GM23338 (cell line): Measurements from ENCODE around the gene LDLRAD3. TPM values are rescaled to one million over a fixed set of nuclear protein-coding genes. Genes with fewer than 3 reads are reported as not detected.

Experiments used
- CREB1 ChIP-seq: fragments of 250-450 bp; sonication (Bioruptor Pico); IDR thresholded peaks from 2 replicates; pipeline ENCODE4 v1.5.0; 2020; ENCODE audit warnings: low read depth, mild to moderate bottlenecking, moderate library complexity
- EZH2 ChIP-seq: fragments of 200-600 bp; sonication (generic); IDR thresholded peaks from one replicate; pipeline ENCODE4 v1.8.0; 2017; ENCODE audit warnings: antibody characterized with exemption, mild to moderate bottlenecking, low read depth; ENCODE audit not compliant: unreplicated experiment
- EZH2phosphoT487 ChIP-seq: fragments of 200-600 bp; sonication (generic); IDR thresholded peaks from one replicate; pipeline ENCODE4 v1.8.1; 2018; ENCODE audit warnings: antibody characterized with exemption; ENCODE audit not compliant: unreplicated experiment
- JUNB ChIP-seq: IDR thresholded peaks from one replicate; pipeline ENCODE4 v1.6.1; 2016; ENCODE audit warnings: antibody characterized with exemption; ENCODE audit not compliant: unreplicated experiment
- NANOG ChIP-seq: IDR thresholded peaks from 2 replicates; pipeline ENCODE4 v1.6.1; 2016; ENCODE audit warnings: antibody characterized with exemption, borderline replicate concordance
- POLR2AphosphoS5 ChIP-seq: IDR thresholded peaks from 2 replicates; pipeline ENCODE4 v1.6.1; 2016; ENCODE audit warnings: antibody characterized with exemption, low read depth
- ZNF114 ChIP-seq: fragments of 250-450 bp; sonication (Bioruptor Pico); IDR thresholded peaks from 2 replicates; pipeline ENCODE4 v1.5.0; 2020; ENCODE audit warnings: mild to moderate bottlenecking, moderate library complexity
- ZNF331 ChIP-seq: fragments of 250-450 bp; sonication (Bioruptor Pico); IDR thresholded peaks from 2 replicates; pipeline ENCODE4 v1.5.0; 2020; ENCODE audit warnings: low read depth, mild to moderate bottlenecking, moderate library complexity
- polyA plus RNA-seq: library from polyadenylated mRNA; unstranded; fragments of >200 nt; fragmentation: Nextera tagmentation; extraction: Ambion mirVana; gene quantifications from 2 replicates; pipeline ENCODE4 v1.2.1, GENCODE V29; 2016
- total RNA-seq: library from RNA; depleted of rRNA; stranded (reverse); fragments of >200 nt; shearing (Covaris generic); gene quantifications from 2 replicates; pipeline ENCODE4 v1.2.3, GENCODE V29; 2014
- TF ChIP-seq, protein P1 (sequence below): fragments of 250-450 bp; sonication (Bioruptor Pico); IDR thresholded peaks from 2 replicates; pipeline ENCODE4 v1.5.0; 2020; ENCODE audit warnings: mild to moderate bottlenecking, moderate library complexity
- TF ChIP-seq, protein P2 (sequence below): IDR thresholded peaks from 2 replicates; pipeline ENCODE4 v1.6.1; 2016; ENCODE audit warnings: antibody characterized with exemption

The LDLRAD3 gene
- total and polyA plus RNA-seq, 2 experiments from 2014 or later, result 8.5 to 19.4 TPM

DNA sequence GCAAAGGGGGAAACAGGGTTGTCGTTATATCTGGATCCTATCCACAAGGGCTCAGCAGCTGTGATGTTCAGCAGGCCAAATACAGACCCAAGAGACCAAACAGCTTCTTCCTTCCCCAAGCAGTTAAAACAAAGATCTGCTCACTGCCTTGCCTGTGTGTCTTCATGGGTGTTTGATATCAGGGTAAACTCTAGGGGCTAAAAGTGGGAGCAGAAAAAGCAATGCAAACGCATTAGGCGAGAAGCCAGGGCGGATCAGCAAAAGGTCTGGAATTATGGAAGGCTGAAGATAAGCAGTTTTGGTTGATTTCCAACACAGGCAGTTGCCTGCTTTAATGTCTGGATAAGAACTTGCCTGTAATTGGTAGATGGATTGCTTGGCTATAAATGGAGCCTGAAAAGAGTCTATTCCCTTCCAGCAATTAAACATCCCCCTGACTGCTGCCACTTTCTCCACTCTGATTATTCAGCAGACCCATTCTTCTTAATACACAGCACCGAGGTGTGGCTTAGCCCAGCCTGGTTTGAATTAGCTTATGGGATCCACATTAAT is 219.1 kb downstream of the LDLRAD3 start (continued):
- TF ChIP-seq, protein P1, sequence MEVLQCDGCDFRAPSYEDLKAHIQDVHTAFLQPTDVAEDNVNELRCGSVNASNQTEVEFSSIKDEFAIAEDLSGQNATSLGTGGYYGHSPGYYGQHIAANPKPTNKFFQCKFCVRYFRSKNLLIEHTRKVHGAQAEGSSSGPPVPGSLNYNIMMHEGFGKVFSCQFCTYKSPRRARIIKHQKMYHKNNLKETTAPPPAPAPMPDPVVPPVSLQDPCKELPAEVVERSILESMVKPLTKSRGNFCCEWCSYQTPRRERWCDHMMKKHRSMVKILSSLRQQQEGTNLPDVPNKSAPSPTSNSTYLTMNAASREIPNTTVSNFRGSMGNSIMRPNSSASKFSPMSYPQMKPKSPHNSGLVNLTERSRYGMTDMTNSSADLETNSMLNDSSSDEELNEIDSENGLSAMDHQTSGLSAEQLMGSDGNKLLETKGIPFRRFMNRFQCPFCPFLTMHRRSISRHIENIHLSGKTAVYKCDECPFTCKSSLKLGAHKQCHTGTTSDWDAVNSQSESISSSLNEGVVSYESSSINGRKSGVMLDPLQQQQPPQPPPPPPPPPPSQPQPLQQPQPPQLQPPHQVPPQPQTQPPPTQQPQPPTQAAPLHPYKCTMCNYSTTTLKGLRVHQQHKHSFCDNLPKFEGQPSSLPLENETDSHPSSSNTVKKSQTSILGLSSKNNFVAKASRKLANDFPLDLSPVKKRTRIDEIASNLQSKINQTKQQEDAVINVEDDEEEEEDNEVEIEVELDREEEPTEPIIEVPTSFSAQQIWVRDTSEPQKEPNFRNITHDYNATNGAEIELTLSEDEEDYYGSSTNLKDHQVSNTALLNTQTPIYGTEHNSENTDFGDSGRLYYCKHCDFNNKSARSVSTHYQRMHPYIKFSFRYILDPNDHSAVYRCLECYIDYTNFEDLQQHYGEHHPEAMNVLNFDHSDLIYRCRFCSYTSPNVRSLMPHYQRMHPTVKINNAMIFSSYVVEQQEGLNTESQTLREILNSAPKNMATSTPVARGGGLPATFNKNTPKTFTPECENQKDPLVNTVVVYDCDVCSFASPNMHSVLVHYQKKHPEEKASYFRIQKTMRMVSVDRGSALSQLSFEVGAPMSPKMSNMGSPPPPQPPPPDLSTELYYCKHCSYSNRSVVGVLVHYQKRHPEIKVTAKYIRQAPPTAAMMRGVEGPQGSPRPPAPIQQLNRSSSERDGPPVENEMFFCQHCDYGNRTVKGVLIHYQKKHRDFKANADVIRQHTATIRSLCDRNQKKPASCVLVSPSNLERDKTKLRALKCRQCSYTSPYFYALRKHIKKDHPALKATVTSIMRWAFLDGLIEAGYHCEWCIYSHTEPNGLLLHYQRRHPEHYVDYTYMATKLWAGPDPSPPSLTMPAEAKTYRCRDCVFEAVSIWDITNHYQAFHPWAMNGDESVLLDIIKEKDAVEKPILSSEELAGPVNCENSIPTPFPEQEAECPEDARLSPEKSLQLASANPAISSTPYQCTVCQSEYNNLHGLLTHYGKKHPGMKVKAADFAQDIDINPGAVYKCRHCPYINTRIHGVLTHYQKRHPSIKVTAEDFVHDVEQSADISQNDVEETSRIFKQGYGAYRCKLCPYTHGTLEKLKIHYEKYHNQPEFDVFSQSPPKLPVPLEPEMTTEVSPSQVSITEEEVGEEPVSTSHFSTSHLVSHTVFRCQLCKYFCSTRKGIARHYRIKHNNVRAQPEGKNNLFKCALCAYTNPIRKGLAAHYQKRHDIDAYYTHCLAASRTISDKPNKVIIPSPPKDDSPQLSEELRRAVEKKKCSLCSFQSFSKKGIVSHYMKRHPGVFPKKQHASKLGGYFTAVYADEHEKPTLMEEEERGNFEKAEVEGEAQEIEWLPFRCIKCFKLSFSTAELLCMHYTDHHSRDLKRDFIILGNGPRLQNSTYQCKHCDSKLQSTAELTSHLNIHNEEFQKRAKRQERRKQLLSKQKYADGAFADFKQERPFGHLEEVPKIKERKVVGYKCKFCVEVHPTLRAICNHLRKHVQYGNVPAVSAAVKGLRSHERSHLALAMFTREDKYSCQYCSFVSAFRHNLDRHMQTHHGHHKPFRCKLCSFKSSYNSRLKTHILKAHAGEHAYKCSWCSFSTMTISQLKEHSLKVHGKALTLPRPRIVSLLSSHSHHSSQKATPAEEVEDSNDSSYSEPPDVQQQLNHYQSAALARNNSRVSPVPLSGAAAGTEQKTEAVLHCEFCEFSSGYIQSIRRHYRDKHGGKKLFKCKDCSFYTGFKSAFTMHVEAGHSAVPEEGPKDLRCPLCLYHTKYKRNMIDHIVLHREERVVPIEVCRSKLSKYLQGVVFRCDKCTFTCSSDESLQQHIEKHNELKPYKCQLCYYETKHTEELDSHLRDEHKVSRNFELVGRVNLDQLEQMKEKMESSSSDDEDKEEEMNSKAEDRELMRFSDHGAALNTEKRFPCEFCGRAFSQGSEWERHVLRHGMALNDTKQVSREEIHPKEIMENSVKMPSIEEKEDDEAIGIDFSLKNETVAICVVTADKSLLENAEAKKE (CRISPR knock-in tag), result no peak
- TF ChIP-seq JUNB (no peak), ZNF331 (CRISPR knock-in tag) (no peak), EZH2phosphoT487 (no peak), POLR2AphosphoS5 (no peak), ZNF114 (CRISPR knock-in tag) (no peak), EZH2 (no peak), NANOG (no peak), CREB1 (CRISPR knock-in tag) (no peak)
- TF ChIP-seq, protein P2, sequence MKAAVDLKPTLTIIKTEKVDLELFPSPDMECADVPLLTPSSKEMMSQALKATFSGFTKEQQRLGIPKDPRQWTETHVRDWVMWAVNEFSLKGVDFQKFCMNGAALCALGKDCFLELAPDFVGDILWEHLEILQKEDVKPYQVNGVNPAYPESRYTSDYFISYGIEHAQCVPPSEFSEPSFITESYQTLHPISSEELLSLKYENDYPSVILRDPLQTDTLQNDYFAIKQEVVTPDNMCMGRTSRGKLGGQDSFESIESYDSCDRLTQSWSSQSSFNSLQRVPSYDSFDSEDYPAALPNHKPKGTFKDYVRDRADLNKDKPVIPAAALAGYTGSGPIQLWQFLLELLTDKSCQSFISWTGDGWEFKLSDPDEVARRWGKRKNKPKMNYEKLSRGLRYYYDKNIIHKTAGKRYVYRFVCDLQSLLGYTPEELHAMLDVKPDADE, result no peak
